SHP77 (cell line): ENCODE results near the gene PPP1R9A.

Source experiments
- DNase-seq, 2 experiments: peaks; one replicate each; lab custom pipeline; 2025; lab: John Stamatoyannopoulos, UW

Gene PPP1R9A

DNA sequence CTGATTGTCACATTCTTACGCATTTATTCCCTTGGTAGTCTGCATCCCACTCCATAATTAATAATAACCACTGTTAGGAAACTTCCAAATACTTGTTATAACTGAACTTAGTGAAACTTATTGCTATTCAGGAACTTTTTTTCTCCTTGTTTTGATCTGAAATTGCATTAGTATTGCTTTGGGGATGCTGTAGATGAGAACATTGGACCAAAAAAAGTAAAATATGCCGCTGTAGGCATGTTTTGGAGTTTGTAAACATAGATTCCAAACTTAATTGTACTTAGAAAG lies 1.7 kb downstream of the PPP1R9A start:
- no peak for DNase-seq

- DNase-seq: no peak
Measured at GRCh38 chr7:94912085-94912484, 4.7 kb downstream of the PPP1R9A start.

GRCh38 chr7:94913391-94913790 lies 6.0 kb downstream of the PPP1R9A start:
- no peak for DNase-seq

- DNase-seq: no peak
Measured at GRCh38 chr7:94921911-94922310, 14.5 kb downstream of the PPP1R9A start.

DNA sequence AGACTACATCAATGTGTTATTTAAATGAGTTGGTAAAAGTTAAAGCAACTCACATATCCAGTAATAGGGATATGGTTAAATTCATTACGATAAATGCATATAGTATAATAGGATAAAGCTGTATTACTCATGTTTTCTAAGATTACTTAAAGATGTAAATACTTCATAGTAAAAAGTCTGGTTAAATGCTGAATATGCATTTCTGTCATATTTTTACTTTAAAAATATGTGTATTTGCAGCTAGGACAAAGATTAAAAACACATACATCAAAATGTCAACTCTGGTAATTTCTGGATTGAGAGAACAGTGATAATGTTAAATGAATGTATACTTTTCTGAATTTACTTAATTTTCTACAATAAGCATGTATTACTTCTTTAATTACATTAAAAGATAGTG lies 15.1 kb downstream of the PPP1R9A start:
- no peak for DNase-seq

- no peak for DNase-seq
Measured at GRCh38 chr7:94923412-94923811, 16.0 kb downstream of the PPP1R9A start.

GRCh38 chr7:94928168-94928707 lies 20.8 kb downstream of the PPP1R9A start:
- peak; percentile 42 to 44 for DNase-seq

DNA sequence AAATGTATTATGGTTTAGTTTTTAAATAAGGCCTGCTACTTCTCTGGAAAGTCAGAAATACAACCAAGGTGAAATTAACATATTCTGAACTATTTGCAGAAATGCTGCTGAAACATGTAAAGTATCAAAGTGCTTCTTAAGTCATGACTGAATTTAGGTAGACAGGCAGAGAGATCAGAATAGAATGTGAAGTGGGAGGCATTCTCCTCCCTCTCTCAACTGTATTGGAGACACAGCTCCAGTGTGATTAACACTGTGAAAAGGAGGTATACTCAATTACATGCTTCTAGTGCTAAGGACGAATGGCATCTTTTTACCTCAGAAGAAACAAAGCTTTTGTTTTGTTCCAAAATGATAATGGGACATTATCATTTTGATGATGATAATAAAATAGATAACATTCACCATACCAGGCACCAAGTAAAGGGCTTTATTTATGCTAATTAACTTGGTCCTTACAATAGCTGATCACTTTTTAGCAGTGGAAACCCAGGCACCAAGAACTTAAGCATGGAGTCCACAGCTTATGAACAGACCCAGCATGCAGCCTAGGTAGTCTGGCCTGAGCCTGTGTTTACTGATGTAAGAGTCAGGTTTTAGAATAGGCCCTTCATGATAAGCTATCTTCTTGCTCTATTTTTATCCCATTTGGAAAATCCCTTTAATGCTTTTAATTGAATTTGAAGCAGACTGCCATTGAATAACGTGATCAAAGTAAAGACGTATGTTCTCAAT lies 26.0 kb downstream of the PPP1R9A start:
- no peak for DNase-seq

GRCh38 chr7:94939395-94939794 lies 32.0 kb downstream of the PPP1R9A start:
- no peak for DNase-seq

DNA sequence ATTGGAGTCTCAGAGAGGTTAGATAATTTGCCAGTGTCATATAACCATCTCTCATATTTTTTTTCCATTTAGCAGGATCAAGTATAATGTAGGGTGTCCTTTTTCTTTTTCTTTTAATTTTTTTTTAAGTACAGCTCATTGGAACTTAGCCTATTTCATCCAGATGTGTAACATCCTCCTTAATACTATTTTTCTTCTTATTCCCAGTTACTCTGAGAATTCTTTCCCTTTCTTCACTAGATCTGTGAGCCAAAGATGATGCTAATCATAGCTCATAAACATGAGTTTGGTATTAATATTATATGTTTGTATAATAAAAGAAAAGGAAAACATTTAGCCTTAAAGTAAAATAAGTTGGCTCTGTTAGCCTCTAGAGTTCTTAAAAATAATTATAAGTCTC lies 32.8 kb downstream of the PPP1R9A start:
- DNase-seq: no peak

- no peak for DNase-seq
Measured at GRCh38 chr7:94941844-94942632, 34.6 kb downstream of the PPP1R9A start.

GRCh38 chr7:94943134-94943533 lies 35.7 kb downstream of the PPP1R9A start:
- DNase-seq: no peak

DNA sequence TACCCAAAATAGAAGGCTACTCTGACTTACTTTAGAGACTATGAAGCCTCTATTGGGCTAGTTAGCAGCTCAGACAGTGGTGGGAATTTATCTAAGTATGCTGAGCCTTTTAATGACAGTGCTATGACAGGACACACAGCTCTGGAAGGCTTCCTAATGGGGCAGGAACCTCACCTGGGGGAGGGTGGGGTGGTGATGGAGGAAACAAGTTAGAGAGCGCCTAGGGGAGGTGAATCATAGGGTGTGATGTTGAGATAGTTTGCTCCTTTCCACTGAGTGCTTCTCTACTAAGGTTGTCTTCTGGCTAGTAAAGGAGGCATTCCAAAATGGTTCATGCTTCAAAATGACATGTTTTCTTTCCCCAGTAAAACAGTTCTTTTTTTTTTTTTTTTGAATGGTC lies 42.1 kb downstream of the PPP1R9A start:
- no peak for DNase-seq

GRCh38 chr7:94955807-94956206 lies 48.4 kb downstream of the PPP1R9A start:
- no peak for DNase-seq

DNA sequence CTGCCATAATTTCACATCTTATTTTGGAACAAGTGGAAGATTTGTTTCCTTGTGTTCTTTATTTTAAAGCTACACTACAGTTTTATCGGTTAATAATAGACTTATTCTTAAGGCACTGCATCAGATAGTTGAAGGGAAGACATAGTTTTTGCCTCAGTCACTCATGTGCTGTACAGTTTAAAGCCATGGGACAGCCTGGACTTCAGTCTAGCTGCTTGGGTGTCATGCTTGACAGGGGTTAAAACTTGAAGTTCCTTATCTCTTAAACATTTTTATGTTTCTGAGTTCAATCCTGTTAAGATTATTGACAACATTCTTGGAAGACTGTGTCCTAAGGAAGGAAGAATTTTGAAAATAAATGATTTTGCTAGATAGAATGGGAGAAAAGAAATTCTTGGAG lies 49.7 kb downstream of the PPP1R9A start:
- no peak for DNase-seq

DNA sequence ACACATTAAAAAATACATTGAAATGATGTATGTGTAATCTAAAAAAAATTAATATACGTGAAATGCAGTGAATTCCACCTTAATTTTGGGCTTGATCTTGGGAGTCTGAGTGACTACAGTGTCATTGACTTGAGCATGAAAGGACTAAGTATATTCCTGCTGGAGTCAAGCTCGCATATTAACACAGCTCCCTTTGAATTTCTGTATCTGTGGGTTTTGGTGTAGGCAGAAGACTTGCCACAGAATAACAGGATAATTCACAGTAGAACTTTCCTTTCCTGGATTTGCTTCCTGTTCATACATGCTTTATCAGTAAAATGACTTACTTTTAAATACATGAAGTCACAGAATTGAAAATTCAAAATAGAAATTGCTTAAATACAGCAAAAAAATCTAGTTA lies 55.3 kb downstream of the PPP1R9A start:
- no peak for DNase-seq

DNA sequence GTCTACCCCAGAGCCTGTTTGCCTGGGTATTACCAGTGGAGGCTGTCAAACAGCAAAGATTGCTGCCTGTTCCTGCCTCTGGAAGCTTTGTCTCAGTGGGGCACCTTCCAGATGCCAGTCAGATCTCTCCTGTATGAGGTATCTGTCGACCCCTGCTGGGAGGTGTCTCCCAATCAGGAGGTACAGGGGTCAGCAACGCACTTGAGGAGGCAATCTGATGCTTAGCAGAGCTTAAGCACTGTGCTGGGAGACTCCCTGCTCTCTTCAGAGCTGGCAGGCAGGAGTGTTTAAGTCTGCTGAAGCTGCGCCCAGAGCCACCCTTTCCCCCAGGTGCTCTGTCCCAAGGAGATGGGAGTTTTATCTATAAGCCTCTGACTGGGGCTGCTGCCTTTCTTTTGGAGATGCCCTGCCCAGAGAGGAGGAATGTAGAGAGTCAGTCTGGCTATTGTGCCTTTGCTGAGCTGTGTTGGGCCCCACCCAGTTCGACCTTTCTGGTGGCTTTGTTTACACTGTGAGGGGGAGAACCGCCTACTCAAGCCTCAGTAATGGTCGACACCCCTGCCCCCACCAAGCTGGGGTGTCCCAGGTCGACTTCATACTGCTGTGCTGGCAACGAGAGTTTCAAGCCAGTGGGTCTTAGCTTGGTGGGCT lies 62.2 kb downstream of the PPP1R9A start:
- DNase-seq: no peak

GRCh38 chr7:94970085-94970576 lies 62.7 kb downstream of the PPP1R9A start:
- no peak for DNase-seq

- no peak for DNase-seq
Measured at GRCh38 chr7:94971051-94971867, 63.9 kb downstream of the PPP1R9A start.

GRCh38 chr7:94972296-94972695 lies 64.9 kb downstream of the PPP1R9A start:
- DNase-seq: peak; percentile 23 to 31

GRCh38 chr7:94973844-94974243 lies 66.5 kb downstream of the PPP1R9A start:
- no peak for DNase-seq

GRCh38 chr7:94974423-94974822 lies 67.0 kb downstream of the PPP1R9A start:
- DNase-seq: no peak
